ENCODE data around the gene RLBP1. TPM values are rescaled to one million over a fixed set of nuclear protein-coding genes. Genes with fewer than 3 reads are reported as not detected.

RLBP1 gene
- total RNA-seq, 4 donors from 2014 or later = not detected

DNA sequence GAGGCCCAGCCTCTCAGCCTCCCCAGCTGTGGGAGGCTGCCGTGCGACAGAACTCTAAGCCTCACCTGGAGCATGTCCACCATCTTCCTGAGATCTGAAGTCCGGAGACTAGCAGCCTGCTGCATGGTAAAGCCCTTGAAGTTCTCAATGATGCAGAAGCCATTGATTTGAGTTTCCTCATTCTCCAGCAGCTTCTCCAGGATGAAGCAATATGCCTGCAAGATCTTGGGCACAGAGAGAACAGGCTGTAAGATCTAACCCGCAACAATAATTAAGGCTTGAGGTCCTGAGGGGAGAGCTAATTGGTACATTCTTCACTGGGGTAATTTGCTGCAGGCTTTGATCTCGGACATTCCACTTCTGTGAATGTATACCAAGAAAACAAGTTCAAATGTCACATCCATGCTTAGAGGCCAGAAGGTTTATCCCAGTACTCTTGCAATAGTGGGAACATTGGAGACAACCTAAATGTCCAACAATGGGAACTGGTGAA lies 9.7 kb downstream of the RLBP1 start:
- in situ Hi-C loops (cut with MboI; ENCODE audit: low sequenced_read_pairs in 4 of 4) (loop anchor here in 1 of 4 donors (25.0 kb wide), 1 partner anchor 226 kb away; no protein-coding TSS in a partner anchor), intact Hi-C loops (cut with DNase I; ENCODE audit: low total_unique reads) (no loop called here)
- Histone ChIP-seq H3K9me3 (no peaks in the 10 kb centered on the region), H3K4me3 (no peak overlapping the region), H3K27me3 (no peaks in the 10 kb centered on the region), H3K4me1 (peaks cover 0 to 3% of the 10 kb centered on the region in 2 donors), H3K27ac (no peak overlapping the region), H3K36me3 (no peaks in the 10 kb centered on the region)
- DNase-seq (no peak), ATAC-seq (no peak)
- TF ChIP-seq, protein P1, sequence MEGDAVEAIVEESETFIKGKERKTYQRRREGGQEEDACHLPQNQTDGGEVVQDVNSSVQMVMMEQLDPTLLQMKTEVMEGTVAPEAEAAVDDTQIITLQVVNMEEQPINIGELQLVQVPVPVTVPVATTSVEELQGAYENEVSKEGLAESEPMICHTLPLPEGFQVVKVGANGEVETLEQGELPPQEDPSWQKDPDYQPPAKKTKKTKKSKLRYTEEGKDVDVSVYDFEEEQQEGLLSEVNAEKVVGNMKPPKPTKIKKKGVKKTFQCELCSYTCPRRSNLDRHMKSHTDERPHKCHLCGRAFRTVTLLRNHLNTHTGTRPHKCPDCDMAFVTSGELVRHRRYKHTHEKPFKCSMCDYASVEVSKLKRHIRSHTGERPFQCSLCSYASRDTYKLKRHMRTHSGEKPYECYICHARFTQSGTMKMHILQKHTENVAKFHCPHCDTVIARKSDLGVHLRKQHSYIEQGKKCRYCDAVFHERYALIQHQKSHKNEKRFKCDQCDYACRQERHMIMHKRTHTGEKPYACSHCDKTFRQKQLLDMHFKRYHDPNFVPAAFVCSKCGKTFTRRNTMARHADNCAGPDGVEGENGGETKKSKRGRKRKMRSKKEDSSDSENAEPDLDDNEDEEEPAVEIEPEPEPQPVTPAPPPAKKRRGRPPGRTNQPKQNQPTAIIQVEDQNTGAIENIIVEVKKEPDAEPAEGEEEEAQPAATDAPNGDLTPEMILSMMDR (IDR thresholded peaks at IDR 0.05 in 4 of 5, conservative IDR thresholded peaks at IDR 0.05 in 1 of 5) = no peak
- no peak for TF ChIP-seq POLR2A (IDR thresholded peaks at IDR 0.05)

DNA sequence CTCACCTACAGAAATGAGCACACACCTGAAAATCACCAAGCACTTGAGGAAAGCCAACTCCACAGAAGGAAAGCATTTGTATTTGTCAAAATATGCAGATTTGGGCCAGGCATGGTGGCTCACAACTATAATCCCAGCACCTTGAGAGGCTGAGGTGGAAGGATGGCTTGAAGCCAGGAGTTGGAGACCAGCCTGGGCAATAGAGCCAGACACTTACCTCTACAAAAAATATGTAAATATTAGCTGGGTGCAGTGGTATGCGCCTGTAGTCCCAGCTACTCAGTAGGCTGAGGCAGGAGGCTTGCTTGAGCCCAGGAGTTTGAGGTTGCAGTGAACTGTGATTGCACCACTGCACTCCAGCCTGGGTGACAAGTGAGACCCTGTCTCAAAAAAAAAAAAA lies 12.3 kb downstream of the RLBP1 start:
- intact Hi-C loops (cut with DNase I; ENCODE audit: low total_unique reads) (no loop called here), in situ Hi-C loops (cut with MboI; ENCODE audit: low sequenced_read_pairs in 4 of 4) (loop anchor here in 1 of 4 donors (25.0 kb wide), 1 partner anchor 228 kb away; no protein-coding TSS in a partner anchor)
- ATAC-seq (no peak), DNase-seq (no peak)
- H3K27me3 ChIP-seq = no peaks in the 10 kb centered on the region
- no peak overlapping the region for H3K4me3 ChIP-seq
- TF ChIP-seq POLR2A (IDR thresholded peaks at IDR 0.05) = no peak
- TF ChIP-seq, protein P1 (IDR thresholded peaks at IDR 0.05 in 4 of 5, conservative IDR thresholded peaks at IDR 0.05 in 1 of 5) = no peak
- H3K36me3 ChIP-seq = no peaks in the 10 kb centered on the region
- H3K4me1 ChIP-seq = peaks cover 0 to 3% of the 10 kb centered on the region in 2 donors
- H3K9me3 ChIP-seq = no peaks in the 10 kb centered on the region
- H3K27ac ChIP-seq = no peak overlapping the region

DNA sequence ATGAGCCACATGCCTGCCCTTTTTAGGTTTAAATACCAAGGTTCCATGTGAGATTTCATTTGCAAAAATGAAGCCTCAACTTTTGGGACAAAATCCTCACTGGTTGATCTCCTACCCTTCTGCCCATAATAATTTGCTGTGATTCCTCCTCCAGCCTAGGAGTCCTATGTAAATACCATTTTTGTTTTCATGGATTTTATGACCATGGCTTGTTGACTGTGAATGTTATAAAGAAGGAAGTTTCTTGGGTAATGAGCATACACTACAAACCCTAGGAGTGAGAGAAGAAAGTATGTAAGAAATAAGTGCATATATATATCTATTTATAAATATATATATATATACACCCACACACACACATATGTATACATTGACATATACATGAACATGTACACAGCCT lies 13.1 kb downstream of the RLBP1 start:
- DNase-seq (no peak), ATAC-seq (no peak)
- no peak overlapping the region for H3K27ac ChIP-seq
- H3K9me3 ChIP-seq = no peaks in the 10 kb centered on the region
- in situ Hi-C loops (cut with MboI; ENCODE audit: low sequenced_read_pairs in 4 of 4) (loop anchor here in 1 of 4 donors (25.0 kb wide), 1 partner anchor 229 kb away; no protein-coding TSS in a partner anchor), intact Hi-C loops (cut with DNase I; ENCODE audit: low total_unique reads) (no loop called here)
- H3K4me3 ChIP-seq = no peak overlapping the region
- no peaks in the 10 kb centered on the region for H3K27me3 ChIP-seq
- H3K4me1 ChIP-seq = peaks cover 0 to 3% of the 10 kb centered on the region in 2 donors
- TF ChIP-seq, protein P1 (IDR thresholded peaks at IDR 0.05 in 4 of 5, conservative IDR thresholded peaks at IDR 0.05 in 1 of 5) = no peak
- no peak for TF ChIP-seq POLR2A (IDR thresholded peaks at IDR 0.05)
- H3K36me3 ChIP-seq = no peaks in the 10 kb centered on the region

DNA sequence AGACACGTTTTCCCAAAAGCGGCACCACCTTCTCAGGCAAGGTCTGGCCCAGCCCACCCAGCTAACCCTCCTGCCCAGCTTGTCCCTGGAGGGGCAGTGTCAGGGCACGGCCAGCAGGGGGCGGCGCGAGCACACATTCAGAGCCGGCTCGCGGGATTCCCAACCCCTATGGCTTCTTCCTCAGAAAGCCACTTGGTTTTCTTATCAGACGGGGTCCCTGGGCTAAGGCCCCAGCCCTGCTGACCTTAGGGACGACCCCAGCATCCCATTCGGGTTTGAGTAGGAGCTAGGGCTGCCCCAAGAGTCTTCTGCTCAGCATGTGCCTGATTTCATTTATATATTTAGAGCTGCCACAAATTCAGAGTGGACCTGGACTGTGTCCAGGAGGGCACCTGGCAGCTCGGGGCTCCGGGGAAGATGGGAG lies 14.5 kb downstream of the RLBP1 start:
- intact Hi-C loops (cut with DNase I; ENCODE audit: low total_unique reads) = loop anchor here (1.0 to 2.0 kb wide), 3 partner anchors 36 to 224 kb away; partner anchors contain the start of gene FANCI
- no peaks in the 10 kb centered on the region for H3K9me3 ChIP-seq
- H3K36me3 ChIP-seq = no peaks in the 10 kb centered on the region
- H3K27ac ChIP-seq = no peak overlapping the region
- in situ Hi-C loops (cut with MboI; ENCODE audit: low sequenced_read_pairs in 4 of 4) = loop anchor here in 1 of 4 donors (25.0 kb wide), 1 partner anchor 230 kb away; no protein-coding TSS in a partner anchor
- peak; percentile 44 to 50 for DNase-seq
- TF ChIP-seq POLR2A (IDR thresholded peaks at IDR 0.05) = no peak
- TF ChIP-seq, protein P1 (IDR thresholded peaks at IDR 0.05 in 4 of 5, conservative IDR thresholded peaks at IDR 0.05 in 1 of 5) = peak; percentile 89 to 96 (median 94)
- peak; percentile 50 to 75 for ATAC-seq
- H3K4me1 ChIP-seq = peaks cover 0 to 3% of the 10 kb centered on the region in 2 donors
- H3K27me3 ChIP-seq = no peaks in the 10 kb centered on the region
- H3K4me3 ChIP-seq = peak overlapping the region in 2 of 4 donors; percentile 5 to 22

Measured in gastrocnemius medialis (tissue), 4 donors.